Right lobe of liver (tissue), 4 donors: ENCODE measurements around the gene NFATC1.

Experiments
- CTCF ChIP-seq, 4 donors: fragments of 200-600 bp in 3 of 4; fragments of 450-650 bp in 1 of 4; IDR thresholded peaks; one replicate each; pipeline versions ENCODE4 v1.5.1 to v1.8.0; 2016 to 2022; ENCODE audit warnings: antibody characterized with exemption in 4 of 4, mild to moderate bottlenecking in 2 of 4
- POLR2A ChIP-seq: fragments of 450-650 bp; IDR thresholded peaks from one replicate; pipeline ENCODE4 v1.6.1; 2017; ENCODE audit warnings: antibody characterized with exemption, mild to moderate bottlenecking
- donor health status: DM: no; HTN: no; CAD: no.
- donor health status: DM: no; HTN: no; CAD: no.
- donor health status: DM: no; HTN: yes; CAD: no.

- TF ChIP-seq POLR2A (no peak), CTCF (IDR thresholded peaks at IDR 0.05) (no peak)
These were observed 18.2 kb downstream of the NFATC1 start for GRCh38 chr18:79413901-79414300.
